Effector CD4-positive, alpha-beta T cell (primary cell): ENCODE measurements around the gene SLC2A10. TPM values are rescaled to one million over a fixed set of nuclear protein-coding genes. Genes with fewer than 3 reads are reported as not detected.
"Not testable (repeated sequence)": the region's sequence is repeated elsewhere in the genome, so short reads cannot be mapped to it uniquely, and the experiment has no call there.

Experiments
- DNase-seq: peaks from one replicate; pipeline ENCODE4 v3.0.0-alpha.2; 2020
- total RNA-seq: gene quantifications from one replicate; lab custom pipeline; 2026; lab: John Stamatoyannopoulos, UW

The SLC2A10 gene
- total RNA-seq, result not detected

DNA sequence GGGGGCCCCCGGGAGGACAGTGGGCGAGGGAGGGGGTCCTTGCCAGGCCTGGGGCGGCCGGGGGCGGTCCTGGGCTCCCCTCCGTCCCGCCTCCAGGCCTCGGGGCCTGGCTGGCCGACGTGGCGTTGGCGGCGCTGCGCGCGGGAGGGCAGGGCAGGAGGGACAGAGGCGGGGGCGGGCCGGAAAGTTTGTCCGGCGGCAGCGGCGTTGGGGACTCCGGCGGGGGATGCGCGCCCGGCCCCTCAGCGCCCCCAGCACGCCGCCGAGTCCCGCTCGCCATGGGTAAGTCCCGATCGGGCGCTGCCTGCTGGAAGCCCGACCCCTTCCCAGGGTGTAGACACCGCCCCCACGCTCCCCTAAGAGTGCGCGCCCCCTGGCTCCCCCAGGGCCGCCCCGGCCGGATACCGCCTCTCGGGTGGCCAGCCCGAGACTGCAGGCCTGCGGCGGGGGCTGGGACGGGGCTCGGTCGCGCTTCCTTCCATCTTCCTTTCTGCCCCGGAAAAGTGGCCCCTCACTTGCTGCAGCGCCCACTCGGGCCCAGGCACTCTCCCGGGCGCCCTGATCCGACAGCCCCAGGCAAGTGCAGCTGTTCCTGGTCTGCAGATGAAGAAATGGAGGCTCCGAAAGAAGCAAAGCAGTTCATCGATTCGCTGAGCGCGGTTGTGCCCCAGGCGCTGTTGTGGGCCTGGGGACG lies at the start of gene SLC2A10:
Gene SLC2A10 (plus strand): TSS at position 191 of the 694 bp plus-strand sequence. CDS start 88 bp downstream, at position 279.
- DNase-seq, result no peak

DNA sequence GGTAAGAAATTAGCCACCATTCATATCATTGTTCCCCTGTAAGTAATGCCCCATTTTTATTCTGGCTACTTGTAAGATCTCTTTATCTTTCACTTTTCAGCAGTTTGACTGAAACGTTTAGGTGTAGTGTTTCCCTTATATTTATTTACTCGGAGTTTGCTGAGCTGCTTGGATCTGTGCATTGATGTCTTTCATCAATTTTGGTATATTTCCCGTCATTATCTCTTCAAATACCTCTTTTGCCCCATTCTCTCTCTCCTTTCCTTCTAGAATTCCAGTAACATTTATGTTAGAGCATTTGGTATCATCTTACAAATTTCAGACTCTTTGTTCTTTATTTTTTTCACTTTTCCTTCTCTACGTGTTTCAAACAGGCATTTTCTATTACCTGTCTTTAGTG lies 49.0 kb upstream of the SLC2A10 start:
- DNase-seq, result no peak

DNA sequence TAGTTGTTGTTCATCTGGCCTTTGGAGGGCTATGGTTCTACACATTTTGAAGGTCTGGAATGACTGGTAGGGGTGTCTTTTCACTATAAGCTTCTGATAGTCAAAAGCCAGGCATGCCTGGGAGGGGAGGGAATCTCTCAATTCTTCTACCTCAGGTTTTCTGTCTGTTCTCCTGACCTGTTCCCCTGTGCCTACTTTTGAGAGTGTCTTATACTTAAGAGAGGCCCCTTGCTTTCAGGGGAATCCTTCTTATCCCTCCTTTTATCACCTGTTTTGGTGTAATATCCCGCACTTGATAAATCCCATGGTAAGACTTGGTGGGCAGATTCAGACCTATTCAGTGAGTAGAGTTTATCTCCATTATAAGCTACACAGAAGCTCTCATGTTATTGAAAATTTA lies 47.8 kb upstream of the SLC2A10 start:
- DNase-seq, result no peak

DNA sequence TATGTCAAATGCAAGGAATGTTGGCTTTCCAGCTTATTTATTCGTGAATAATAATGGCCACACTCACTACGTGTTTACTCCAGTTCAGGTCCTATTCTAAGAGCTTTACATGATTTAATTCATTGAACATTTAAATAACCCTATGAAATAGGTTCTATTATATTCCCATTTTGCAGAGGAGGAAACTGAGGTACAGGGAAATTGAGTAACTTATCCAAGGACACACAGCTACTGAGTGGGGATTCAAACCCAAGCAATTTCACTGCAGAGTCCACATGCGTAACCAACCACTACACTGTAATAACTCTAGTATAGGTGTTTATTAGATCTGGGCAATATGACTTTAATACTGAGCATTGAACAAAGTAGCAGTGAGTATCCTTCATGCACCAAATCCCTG lies 45.9 kb upstream of the SLC2A10 start:
- DNase-seq, result no peak

DNA sequence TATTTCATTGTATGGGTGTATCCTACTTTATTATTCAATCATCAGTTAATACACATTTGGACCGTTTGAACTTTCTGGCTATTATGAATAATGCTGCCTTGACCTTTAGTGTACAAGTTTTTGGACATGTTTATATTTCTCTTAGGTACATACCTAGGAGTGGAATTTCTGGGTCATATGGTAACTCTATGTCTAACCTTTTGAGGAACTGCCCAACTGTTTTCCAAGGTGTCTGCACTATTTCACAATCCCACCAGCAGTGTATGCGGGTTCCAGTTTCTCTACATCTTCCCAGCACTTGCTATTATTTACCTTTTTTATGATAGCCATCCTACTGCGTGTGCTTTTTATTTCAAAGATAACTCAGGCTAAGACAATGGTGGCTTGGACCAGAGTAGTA lies 43.8 kb upstream of the SLC2A10 start:
- DNase-seq, result no peak

DNA sequence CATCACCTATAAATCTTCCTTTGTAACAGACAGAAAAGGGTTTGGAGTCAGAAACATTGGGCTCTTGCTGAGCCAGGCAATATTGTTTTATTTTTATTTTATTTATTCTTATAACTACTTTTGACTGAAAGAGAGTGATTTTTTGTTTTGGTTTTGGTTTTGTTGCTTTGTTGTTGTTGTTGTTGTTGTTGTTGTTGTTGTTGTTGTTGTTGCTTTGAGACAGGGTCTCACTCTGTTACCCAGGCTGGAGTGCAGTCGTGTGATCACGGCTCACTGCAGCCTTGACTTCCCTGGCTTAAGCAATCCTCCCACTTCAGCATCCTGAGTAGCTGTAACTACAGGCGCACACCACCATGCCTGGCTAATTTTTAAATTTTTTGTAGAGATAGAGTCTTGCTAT lies 43.1 kb upstream of the SLC2A10 start:
- no peak for DNase-seq

DNA sequence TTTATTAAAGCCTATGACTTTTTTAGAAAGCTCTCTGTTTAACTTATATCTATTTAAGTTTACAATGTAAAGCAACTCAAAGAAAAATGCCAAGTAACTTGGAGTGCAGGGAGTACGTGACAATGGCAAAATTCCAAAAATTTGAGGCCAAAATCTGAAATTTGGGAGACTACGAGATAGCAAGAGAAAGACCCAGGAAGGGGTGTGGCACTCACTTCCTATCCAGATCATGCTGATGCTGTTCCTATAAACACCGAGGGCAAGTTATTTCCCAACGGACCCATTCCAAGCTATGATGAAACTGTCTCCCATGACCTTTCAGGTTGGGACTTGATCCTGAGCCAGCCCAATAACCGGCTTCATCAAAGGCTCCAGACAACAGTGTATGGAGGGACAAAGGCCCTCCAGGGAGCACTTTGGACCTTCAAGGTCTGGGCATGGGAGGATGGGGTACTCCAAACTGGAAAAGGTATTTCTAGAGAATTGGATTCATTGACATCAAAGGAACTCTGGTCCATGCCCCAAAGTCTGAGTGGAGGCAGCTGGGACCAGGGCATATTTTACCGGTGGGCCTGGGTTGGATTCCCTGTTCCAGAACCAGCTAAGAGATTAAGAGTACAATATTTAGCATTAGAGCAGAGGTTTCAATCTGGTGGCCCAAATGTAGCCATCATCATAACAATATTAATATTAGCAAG lies 42.5 kb upstream of the SLC2A10 start:
- DNase-seq, result no peak

DNA sequence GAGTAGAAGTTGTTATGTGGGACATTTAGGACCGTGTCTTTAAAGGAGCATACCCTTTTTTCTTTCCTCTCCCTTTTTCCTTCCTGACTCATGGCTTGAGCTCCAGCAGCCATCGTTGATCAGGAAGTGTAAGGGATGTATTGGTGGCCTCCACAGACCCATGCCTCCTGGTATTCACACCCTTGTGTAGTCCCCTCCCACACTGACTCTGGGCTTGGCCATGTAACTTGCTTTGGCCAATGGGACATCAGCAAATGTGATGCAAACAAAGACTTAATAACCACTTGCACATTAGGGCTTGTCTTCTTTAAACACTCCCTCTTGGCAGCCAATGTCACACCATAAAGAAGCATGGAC lies 39.2 kb upstream of the SLC2A10 start:
- no peak for DNase-seq

DNA sequence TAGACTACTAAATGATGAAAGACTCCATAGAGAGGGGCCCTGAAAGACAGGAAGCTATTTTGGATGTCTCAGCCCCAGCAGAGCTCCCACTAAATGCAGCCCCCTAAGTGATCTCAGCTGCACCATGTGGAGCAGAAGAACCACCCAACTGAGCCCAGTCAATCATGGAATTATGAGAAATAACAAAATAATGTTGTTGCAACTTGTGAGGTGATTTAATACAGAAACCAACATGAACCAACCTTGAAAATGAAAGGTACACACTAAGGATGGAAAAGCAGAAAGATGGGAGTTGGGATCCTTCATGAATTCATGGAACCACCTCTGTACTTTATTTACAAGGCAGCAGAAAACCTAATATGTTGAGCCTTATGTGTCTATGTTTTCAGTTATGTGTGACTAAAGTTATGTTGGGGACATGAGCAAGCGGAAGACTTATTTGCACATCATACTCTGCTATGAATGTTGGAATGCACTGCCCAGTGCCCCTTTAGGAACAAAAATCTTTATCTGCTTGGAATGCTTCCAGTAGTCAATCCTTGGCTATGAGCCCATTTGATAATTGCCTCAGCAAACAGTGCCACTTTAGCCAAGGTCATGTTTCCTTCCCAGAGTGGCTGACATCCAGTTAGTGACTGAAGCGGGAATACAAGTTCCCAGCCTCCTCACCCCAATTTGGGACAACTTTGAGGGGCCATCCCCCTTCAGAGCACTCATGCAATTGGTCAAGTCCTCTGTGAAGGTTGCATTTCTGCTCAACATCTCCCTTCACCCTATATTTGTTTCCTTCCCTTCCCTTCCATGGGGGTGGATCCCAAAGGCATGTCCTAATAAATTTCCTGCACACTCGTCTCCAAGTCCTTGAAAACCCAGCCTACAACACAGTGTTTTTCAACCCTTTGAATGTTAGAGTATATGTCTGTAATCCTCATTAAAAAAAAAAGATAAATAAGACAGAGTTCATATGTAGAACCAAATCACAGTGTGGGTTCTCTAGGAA lies 38.6 kb upstream of the SLC2A10 start:
- no peak for DNase-seq

DNA sequence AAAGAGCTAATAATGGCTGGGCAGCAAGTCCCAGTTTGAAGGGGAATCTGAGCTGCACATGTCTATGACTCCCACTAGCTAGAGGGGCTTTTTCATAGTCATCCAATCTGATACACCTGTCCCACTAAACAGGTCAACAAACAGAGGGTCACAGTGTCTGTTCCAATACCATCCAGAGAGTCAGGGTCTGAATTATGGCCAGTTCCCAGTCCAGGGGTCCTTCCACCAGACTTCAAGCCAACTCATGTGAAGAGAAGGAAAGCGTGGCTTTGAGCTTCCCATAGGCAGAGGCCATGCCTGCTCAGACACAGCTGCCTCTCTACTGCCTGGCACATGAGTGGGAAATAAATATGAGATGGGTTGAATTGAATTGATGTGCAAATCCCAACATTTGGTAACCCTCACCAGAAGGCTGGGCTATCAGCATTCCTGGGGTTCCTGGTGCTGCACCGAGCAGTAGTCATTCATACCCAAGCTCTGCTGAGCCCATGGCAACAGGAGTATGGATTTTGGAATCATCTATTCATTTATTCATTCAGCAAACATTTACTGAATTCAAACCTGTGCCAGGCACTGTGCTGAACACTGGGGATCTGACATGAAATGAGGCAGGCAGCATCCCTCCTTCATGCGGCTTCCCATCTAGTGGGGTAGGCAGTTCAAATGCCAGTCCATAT lies 37.4 kb upstream of the SLC2A10 start:
- no peak for DNase-seq

DNA sequence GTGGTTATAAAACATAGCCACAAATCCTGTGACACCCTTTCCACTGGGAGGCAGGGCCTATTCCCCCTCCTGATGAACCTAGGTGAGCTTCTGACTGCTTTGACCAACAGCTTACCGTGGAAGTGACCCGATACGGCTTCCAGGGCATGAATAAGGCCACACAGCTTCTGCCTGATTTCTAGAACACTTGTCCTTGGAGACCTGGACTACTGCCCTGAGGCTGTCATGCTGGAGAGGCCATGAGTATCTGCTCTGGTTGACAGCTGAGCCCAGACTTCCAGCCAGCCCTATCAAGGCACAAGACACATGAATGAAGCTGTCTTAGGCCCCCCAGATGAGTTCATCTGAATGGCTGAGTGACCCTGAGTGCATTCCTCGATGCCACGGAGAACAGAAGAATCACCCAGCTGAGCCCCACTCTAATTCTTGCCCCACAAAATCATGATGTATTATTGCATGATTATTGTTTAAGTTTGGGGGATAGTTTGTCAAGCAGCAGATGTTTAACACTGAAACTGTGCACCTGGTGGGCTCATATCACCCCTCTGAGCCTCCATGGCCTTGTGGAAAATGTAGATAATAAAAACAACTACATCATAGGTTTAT lies 36.8 kb upstream of the SLC2A10 start:
- DNase-seq, result no peak

DNA sequence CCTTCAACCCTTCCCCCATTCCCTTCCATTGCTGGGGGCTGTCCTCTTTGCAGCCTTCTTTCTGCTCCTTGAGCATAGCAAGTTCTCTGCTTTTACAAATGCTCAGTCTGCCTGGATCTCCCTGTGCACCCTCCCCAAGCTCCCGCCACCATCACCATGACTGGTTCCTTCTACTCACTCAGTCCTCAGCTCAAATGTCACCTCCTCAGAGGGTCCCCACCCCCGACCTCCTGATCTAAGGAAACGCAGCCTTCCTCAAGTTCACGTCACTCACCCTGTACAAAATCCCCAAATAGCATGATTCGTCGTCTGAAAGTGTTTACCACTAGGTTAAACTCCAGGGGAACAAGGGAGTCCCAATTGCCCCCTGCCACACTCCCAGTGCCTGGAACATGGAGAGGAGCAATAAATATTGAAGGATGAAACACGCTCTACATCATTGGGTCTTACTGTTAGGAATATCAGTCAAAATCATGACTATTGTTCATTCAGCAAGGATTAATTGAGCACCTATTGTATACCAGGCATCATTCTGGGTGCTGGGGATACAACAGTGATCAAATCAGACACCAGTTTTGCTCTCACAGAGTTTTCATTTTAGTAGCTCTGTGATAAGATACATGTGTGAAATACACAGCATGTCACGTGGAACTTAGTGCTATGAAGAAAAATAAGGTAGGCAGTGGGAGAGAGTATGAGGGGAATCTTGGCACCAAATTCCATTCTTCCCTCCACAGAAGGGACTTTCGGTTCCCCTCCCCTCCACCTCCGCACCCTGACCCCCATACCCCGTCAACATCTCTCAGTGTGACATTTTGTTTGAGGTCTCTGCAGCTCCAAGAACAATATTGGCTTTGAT lies 35.8 kb upstream of the SLC2A10 start:
- DNase-seq, result no peak

DNA sequence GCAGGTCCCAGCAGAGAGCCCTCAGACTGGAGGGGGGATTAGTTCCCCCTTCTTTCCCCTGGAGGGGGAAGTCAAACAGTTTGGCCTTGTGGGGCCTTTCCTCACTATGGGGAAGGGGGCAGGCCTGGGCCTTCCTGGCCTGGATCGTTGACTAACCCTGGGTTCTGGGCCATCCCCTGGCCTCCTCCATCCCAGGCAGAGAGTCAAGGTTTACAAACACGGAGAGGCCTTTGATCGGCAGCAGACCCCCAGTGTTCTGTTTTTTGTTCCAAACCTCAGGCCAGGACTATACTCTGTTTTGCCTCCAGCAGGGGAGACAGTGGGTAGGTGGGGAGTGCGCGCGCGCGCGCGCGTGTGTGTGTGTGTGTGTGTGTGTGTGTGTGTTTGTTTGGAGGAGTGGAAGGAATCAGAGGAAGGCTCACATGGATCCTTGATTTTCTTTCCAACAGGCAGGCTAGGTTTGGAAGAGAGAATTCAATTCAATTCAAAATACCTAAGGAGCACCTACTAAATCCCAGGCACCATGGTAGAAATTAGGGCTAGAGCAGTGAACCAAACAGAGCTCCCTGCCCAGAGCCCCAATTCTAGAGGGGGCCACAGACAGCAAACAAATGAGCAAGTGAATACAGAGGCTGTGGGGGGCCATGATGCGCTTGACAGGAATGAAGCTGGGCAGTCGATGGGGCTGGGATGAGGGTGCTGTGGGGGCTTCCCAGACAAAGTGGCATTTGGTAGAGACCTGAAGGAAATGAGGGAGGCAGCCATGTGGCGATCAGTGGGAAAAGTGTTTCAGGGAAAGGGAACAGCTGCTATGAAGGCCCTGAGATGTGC lies 35.0 kb upstream of the SLC2A10 start:
- DNase-seq, result no peak

DNA sequence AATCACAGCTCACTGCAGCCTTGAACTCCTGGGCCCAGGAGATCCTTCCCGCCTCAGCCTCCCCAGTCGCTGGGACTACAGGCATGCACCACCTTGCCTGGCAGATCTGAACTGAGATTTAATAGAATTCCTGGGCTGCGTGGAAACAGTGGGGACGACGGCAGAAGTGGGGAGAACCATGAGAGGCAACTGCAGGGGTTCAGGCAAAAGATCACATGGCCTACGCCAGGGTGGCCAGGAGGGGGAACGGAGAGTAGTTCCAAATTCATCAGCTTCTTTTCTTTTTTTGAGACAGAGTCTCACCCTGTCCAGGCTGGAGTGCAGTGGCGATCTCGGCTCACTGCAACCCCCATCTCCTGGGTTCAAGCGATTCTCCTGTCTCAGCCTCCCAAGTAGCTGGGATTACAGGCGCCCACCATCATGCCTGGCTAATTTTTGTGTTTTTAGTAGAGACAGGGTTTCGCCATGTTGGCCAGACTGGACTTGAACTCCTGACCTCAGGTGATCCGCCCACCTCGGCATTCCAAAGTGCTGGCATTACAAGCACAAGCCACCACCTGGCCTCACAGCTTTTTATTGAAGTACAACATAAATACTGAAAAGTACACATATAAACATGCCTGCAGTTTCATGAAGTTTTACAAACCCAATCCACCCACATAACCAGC lies 32.7 kb upstream of the SLC2A10 start:
- DNase-seq, result not testable (repeated sequence)

DNA sequence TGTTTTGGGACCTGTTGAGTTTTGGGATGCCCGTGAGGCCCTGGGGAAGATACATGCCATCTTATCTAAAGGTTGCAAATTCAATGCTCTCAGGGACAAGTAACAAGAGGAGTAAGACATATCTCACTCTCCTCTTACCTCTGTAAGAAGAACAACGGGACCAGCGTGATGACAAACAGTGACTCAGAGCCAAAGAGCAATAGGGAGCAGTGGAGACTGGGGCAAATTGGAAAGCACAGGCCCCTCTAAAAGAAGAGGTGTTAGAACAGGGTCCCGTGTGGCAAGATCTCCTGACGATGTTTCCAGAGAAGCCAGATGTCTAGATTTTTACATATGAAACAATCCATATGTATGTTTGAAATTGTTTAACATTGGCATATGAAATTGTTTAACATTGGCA lies 31.8 kb upstream of the SLC2A10 start:
- no peak for DNase-seq

DNA sequence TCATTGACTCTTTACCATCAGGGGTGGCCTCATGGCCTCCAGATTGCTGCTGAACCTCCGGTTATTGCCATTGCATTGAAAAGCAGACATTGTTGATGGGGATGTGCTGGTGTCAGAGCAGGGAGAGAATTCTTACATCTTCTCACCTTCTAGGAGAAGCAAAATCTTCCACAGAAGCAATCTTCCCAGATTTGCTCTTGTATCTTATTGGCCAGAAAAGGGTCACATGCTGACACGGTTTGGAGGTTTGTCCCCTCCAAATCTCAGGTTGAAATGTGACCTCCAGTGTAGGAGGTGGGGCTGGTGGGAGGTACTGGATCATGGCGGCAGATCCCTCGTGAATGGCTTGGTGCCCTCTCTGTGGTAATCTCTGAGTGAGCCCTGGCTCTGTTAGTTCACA lies 30.9 kb upstream of the SLC2A10 start:
- no peak for DNase-seq

DNA sequence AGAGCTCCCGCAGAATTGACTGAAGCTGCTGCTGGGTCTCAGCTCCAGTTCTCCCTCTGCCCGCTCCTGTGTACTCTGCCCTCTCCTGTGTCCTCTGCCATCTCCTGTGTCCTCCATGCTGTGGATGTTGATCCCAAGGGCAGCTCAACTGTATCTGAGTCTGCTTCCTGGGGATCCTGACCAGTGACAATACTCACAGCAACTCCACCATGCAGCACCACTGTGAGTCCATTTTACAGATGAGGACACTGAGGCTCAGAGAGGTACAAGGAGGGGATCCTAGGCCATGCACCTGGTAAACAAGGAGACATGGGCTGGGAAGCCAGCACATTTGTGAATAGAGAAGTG lies 28.8 kb upstream of the SLC2A10 start:
- DNase-seq, result no peak

DNA sequence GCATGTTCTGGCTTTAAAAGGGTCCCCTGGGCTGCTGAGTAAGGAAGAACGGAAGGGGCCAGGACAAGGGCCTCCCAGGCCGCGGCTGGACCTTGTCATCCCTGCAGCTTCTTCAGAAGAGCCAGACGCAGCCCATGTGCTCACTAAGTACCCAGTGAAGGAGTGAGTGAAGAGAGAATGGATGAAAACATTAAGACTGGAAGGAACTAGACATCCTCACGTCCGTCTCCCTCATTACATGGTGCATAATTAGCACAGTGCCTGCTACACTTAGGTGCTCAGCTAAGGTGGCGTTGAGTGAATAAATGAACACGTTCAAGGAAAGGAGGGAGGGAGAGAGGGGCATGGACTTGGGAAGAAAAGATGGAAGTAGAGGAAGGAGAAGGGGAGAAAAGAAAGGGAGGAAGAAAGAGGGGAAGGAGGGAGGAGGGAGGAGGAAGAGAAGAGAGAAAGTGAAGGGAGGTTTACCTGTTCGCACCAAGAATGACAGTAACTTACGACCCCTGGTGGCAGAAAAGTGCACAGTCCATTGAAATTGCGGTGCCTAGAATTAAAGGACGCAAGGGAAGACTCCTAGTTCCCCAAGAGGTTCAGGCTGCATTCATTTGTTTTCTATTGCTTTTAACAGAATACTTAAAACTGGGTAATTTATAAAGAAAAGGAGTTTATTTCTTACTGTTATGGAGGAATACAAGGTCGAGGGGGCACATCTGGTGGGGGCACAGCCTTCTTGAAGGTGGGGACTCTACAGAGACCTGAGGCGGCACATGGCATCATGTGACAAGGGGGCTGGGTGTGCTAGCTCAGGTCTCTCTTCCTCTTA lies 28.2 kb upstream of the SLC2A10 start:
- peak; percentile 60 for DNase-seq
